Stomach smooth muscle (tissue), 2 donors: ENCODE measurements around the gene CDKN2B-AS1.

Experiments
- H3K27ac ChIP-seq: one replicate; pipeline ENCODE4 v1.7.0; 2013; ENCODE audit warnings: mild to moderate bottlenecking, low read length, inconsistent platforms
- H3K27me3 ChIP-seq, 2 donors: one replicate each; pipeline ENCODE4 v1.7.0; 2013; ENCODE audit warnings: low read length in 2 of 2; ENCODE audit not compliant: insufficient read depth in 2 of 2, control insufficient read depth in 1 of 2
- H3K36me3 ChIP-seq, 2 donors: one replicate each; pipeline ENCODE4 v1.7.0; 2013; ENCODE audit warnings: low read length in 2 of 2; ENCODE audit not compliant: control insufficient read depth in 2 of 2, insufficient read depth in 2 of 2
- H3K4me1 ChIP-seq: one replicate; pipeline ENCODE4 v1.7.0; 2013; ENCODE audit warnings: low read length; ENCODE audit not compliant: control insufficient read depth, insufficient read depth
- H3K4me3 ChIP-seq, 2 donors: one replicate each; pipeline ENCODE4 v1.7.0; 2013; ENCODE audit warnings: low read length in 2 of 2
- H3K9ac ChIP-seq, 2 donors: one replicate each; pipeline ENCODE4 v1.7.0; 2013; ENCODE audit warnings: low read length in 2 of 2, mild to moderate bottlenecking in 1 of 2
- H3K9me3 ChIP-seq, 2 donors: one replicate each; pipeline ENCODE4 v1.7.0; 2013; ENCODE audit warnings: low read length in 2 of 2; ENCODE audit not compliant: control insufficient read depth in 2 of 2
- donor health status: healthy.
- donor health status: Pancreatic carcinoma.

CDKN2B-AS1 gene

GRCh38 chr9:22035591-22036011 lies 41.0 kb downstream of the CDKN2B-AS1 start:
- no peaks in the 10 kb centered on the region for H3K27me3 ChIP-seq
- H3K4me1 ChIP-seq: no peaks in the 10 kb centered on the region
- no peak overlapping the region for H3K4me3 ChIP-seq
- no peaks in the 10 kb centered on the region for H3K36me3 ChIP-seq
- H3K9ac ChIP-seq: no peak overlapping the region
- no peak overlapping the region for H3K27ac ChIP-seq
- no peaks in the 10 kb centered on the region for H3K9me3 ChIP-seq

- Histone ChIP-seq H3K27ac (no peak overlapping the region), H3K4me1 (no peaks in the 10 kb centered on the region)
Observed at GRCh38 chr9:22036866-22037626, 42.5 kb downstream of the CDKN2B-AS1 start.

GRCh38 chr9:22037954-22038690 lies 43.5 kb downstream of the CDKN2B-AS1 start:
- Histone ChIP-seq H3K27me3 (no peaks in the 10 kb centered on the region), H3K4me3 (no peak overlapping the region), H3K36me3 (no peaks in the 10 kb centered on the region), H3K4me1 (no peaks in the 10 kb centered on the region), H3K9ac (no peak overlapping the region), H3K9me3 (no peaks in the 10 kb centered on the region), H3K27ac (no peak overlapping the region)

More at GRCh38 chr9:22036866-22037626, 42.5 kb downstream of the CDKN2B-AS1 start:
- Histone ChIP-seq H3K9me3 (no peaks in the 10 kb centered on the region), H3K27me3 (no peaks in the 10 kb centered on the region), H3K9ac (no peak overlapping the region), H3K36me3 (no peaks in the 10 kb centered on the region), H3K4me3 (no peak overlapping the region)

GRCh38 chr9:22039258-22039657 lies 44.7 kb downstream of the CDKN2B-AS1 start:
- Histone ChIP-seq H3K9me3 (no peaks in the 10 kb centered on the region), H3K9ac (no peak overlapping the region), H3K27me3 (no peaks in the 10 kb centered on the region), H3K27ac (no peak overlapping the region), H3K4me3 (no peak overlapping the region), H3K4me1 (no peaks in the 10 kb centered on the region), H3K36me3 (no peaks in the 10 kb centered on the region)

- Histone ChIP-seq H3K27me3 (no peaks in the 10 kb centered on the region), H3K36me3 (no peaks in the 10 kb centered on the region), H3K4me3 (no peak overlapping the region), H3K27ac (no peak overlapping the region), H3K9me3 (no peaks in the 10 kb centered on the region), H3K9ac (no peak overlapping the region), H3K4me1 (no peaks in the 10 kb centered on the region)
Observed at GRCh38 chr9:22040760-22041159, 46.2 kb downstream of the CDKN2B-AS1 start.

- no peak overlapping the region for H3K4me3 ChIP-seq
- H3K27ac ChIP-seq: no peak overlapping the region
- no peaks in the 10 kb centered on the region for H3K9me3 ChIP-seq
- H3K9ac ChIP-seq: no peak overlapping the region
- no peaks in the 10 kb centered on the region for H3K4me1 ChIP-seq
- no peaks in the 10 kb centered on the region for H3K36me3 ChIP-seq
- no peaks in the 10 kb centered on the region for H3K27me3 ChIP-seq
Observed at GRCh38 chr9:22041344-22041743, 46.8 kb downstream of the CDKN2B-AS1 start.

GRCh38 chr9:22041775-22042174 lies 47.2 kb downstream of the CDKN2B-AS1 start:
- H3K4me1 ChIP-seq: no peaks in the 10 kb centered on the region
- H3K27me3 ChIP-seq: no peaks in the 10 kb centered on the region
- H3K4me3 ChIP-seq: no peak overlapping the region
- no peak overlapping the region for H3K27ac ChIP-seq
- H3K9me3 ChIP-seq: no peaks in the 10 kb centered on the region
- no peak overlapping the region for H3K9ac ChIP-seq
- H3K36me3 ChIP-seq: no peaks in the 10 kb centered on the region

- H3K36me3 ChIP-seq: no peaks in the 10 kb centered on the region
- H3K27me3 ChIP-seq: no peaks in the 10 kb centered on the region
- H3K4me3 ChIP-seq: no peak overlapping the region
- H3K9ac ChIP-seq: no peak overlapping the region
- no peaks in the 10 kb centered on the region for H3K4me1 ChIP-seq
- no peaks in the 10 kb centered on the region for H3K9me3 ChIP-seq
- no peak overlapping the region for H3K27ac ChIP-seq
Observed at GRCh38 chr9:22043928-22044327, 49.3 kb downstream of the CDKN2B-AS1 start.

GRCh38 chr9:22044583-22044982 lies 50.0 kb downstream of the CDKN2B-AS1 start:
- no peak overlapping the region for H3K27ac ChIP-seq
- no peak overlapping the region for H3K4me3 ChIP-seq
- no peaks in the 10 kb centered on the region for H3K36me3 ChIP-seq
- no peak overlapping the region for H3K9ac ChIP-seq
- H3K4me1 ChIP-seq: no peaks in the 10 kb centered on the region
- H3K9me3 ChIP-seq: no peaks in the 10 kb centered on the region
- H3K27me3 ChIP-seq: no peaks in the 10 kb centered on the region

- Histone ChIP-seq H3K4me3 (no peak overlapping the region), H3K27ac (no peak overlapping the region), H3K36me3 (no peaks in the 10 kb centered on the region), H3K9ac (no peak overlapping the region), H3K27me3 (no peaks in the 10 kb centered on the region), H3K9me3 (no peaks in the 10 kb centered on the region), H3K4me1 (no peaks in the 10 kb centered on the region)
Observed at GRCh38 chr9:22045423-22045822, 50.8 kb downstream of the CDKN2B-AS1 start.
